H1 (cell line): ENCODE data around the gene ANKRD9. TPM values are rescaled to one million over a fixed set of nuclear protein-coding genes. Genes with fewer than 3 reads are reported as not detected.

Experiments
- CTBP2 ChIP-seq: IDR thresholded peaks from 2 replicates; pipeline ENCODE4 v1.7.0; 2011; ENCODE audit warnings: borderline replicate concordance, mild to moderate bottlenecking, moderate library complexity, mixed read lengths, low read length; ENCODE audit not compliant: insufficient read depth, insufficient read length
- PHF8 ChIP-seq: fragments of 200-600 bp; sonication (generic); conservative IDR thresholded peaks from 2 replicates; pipeline ENCODE4 v1.7.1; 2012; ENCODE audit warnings: low read depth, mild to moderate bottlenecking, inconsistent platforms, low read length, moderate library complexity
- RAD21 ChIP-seq, 2 experiments: IDR thresholded peaks in 1 of 2; conservative IDR thresholded peaks in 1 of 2; 2 replicates each; pipeline ENCODE4 v1.6.1; 2011; ENCODE audit warnings: low read depth in 2 of 2, low read length in 2 of 2, improper control_type of control experiment in 1 of 2, inconsistent platforms in 1 of 2, mild to moderate bottlenecking in 1 of 2, moderate library complexity in 1 of 2
- YY1 ChIP-seq: IDR thresholded peaks from 2 replicates; pipeline ENCODE4 v1.6.1; 2011; ENCODE audit warnings: low read depth, mild to moderate bottlenecking, low read length
- polyA plus RNA-seq, 7 experiments: library from polyadenylated mRNA; depleted of rRNA in 3 of 7; stranded (reverse) in 5 of 7; unstranded in 2 of 7; fragments of >200 nt in 5 of 7; fragments of 200-250 nt in 2 of 7; gene quantifications; 1 replicate in 5 of 7; 2 replicates in 1 of 7; 4 replicates in 1 of 7; pipeline versions ENCODE4 v1.2.1 to v1.2.3, GENCODE V29; 2011 to 2013; ENCODE audit warnings: missing spikeins in 2 of 7, mixed read lengths in 2 of 7
- total RNA-seq: library from RNA; stranded (reverse); fragmentation: NEBNext Ultra II Directional; extraction: Animal tissue kit (Norgen Biotek cat#: 25700); gene quantifications from 2 replicates; pipeline ENCODE4 v1.2.1, GENCODE V29; 2021
- TF ChIP-seq, protein P1 (sequence below): IDR thresholded peaks from 2 replicates; pipeline ENCODE4 v1.6.1; 2012; ENCODE audit warnings: inconsistent platforms

Gene ANKRD9
- total and polyA plus RNA-seq, 2 of the 8 experiments (the other 6 are each of a cell fraction or from before 2014, with no cell fraction given) = 37.0 to 41.8 TPM

DNA sequence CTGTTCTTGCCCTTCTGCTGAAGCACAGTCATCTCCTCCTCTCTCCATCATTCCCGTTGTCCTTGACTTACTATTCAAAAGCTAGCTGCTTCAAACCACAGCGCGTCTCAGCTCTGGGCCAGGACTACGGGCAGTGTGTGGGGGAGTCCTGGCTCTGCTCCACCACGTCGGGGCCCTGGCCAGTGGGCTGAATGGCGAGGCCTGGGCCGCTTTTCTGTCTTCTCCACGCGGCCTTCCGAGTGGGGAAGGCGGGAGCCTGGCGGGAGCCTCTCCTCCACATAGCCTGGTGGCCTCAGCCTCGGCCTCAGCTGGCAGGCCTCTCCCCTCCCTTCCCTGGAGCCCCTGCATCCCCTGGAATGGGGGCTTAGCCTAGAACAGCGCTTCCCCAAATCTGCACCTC lies 16.5 kb downstream of the ANKRD9 start (continued):
- TF ChIP-seq PHF8 (no peak), YY1 (no peak), CTBP2 (no peak), RAD21 (IDR thresholded peaks at IDR 0.05 in 1 of 2, conservative IDR thresholded peaks at IDR 0.05 in 1 of 2; ENCODE audit: low read depth in 2 of 2, low read length in 2 of 2) (no peak)
- TF ChIP-seq, protein P1, sequence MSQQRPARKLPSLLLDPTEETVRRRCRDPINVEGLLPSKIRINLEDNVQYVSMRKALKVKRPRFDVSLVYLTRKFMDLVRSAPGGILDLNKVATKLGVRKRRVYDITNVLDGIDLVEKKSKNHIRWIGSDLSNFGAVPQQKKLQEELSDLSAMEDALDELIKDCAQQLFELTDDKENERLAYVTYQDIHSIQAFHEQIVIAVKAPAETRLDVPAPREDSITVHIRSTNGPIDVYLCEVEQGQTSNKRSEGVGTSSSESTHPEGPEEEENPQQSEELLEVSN = no peak
